Astrocyte (in vitro differentiated cells and primary cell): ENCODE results near the gene CREG2. TPM values are rescaled to one million over a fixed set of nuclear protein-coding genes. Genes with fewer than 3 reads are reported as not detected.

Experiments used
- DNase-seq: peaks from one replicate; pipeline ENCODE4 v3.0.0-alpha.2; 2010; ENCODE audit warnings: low read depth
- FAIRE-seq: peaks from 2 replicates; lab custom pipeline; 2011; peaks lifted over from hg19 to GRCh38; lab: Jason Lieb, UNC
- H2AFZ ChIP-seq: 2 replicates; pipeline ENCODE4 v1.6.0; 2012; ENCODE audit warnings: low read depth, low read length, inconsistent platforms
- H3K27ac ChIP-seq: 2 replicates; pipeline ENCODE4 v1.5.1; 2011; ENCODE audit warnings: low read depth, low read length, inconsistent platforms
- H3K27me3 ChIP-seq: 2 replicates; pipeline ENCODE4 v1.6.0; 2011; ENCODE audit warnings: low read length, inconsistent platforms; ENCODE audit not compliant: insufficient read depth
- H3K36me3 ChIP-seq: 2 replicates; pipeline ENCODE4 v1.5.1; 2011; ENCODE audit warnings: low read length, inconsistent platforms; ENCODE audit not compliant: insufficient read depth
- H3K4me1 ChIP-seq: 2 replicates; pipeline ENCODE4 v1.5.1; 2011; ENCODE audit warnings: low read length, inconsistent platforms; ENCODE audit not compliant: insufficient read depth
- H3K4me2 ChIP-seq: 2 replicates; pipeline ENCODE4 v1.6.0; 2012; ENCODE audit warnings: low read length, inconsistent platforms
- H3K4me3 ChIP-seq: 2 replicates; pipeline ENCODE4 v1.5.1; 2011; ENCODE audit warnings: low read depth, mild to moderate bottlenecking, low read length, inconsistent platforms; ENCODE audit not compliant: insufficient read depth
- H3K79me2 ChIP-seq: 2 replicates; pipeline ENCODE4 v1.6.0; 2012; ENCODE audit warnings: mild to moderate bottlenecking, low read length, inconsistent platforms; ENCODE audit not compliant: insufficient read depth
- H3K9ac ChIP-seq: 2 replicates; pipeline ENCODE4 v1.6.0; 2012; ENCODE audit warnings: mild to moderate bottlenecking, low read length, inconsistent platforms
- H3K9me3 ChIP-seq: 2 replicates; pipeline ENCODE4 v1.5.1; 2012; ENCODE audit warnings: low read depth, mild to moderate bottlenecking, low read length, inconsistent platforms; ENCODE audit not compliant: insufficient read depth
- H4K20me1 ChIP-seq: 2 replicates; pipeline ENCODE4 v1.6.0; 2012; ENCODE audit warnings: low read length, inconsistent platforms; ENCODE audit not compliant: insufficient read depth
- H3K27ac Mint-ChIP-seq: one replicate; pipeline ENCODE4 v1.8.0; 2021; ENCODE audit warnings: mild to moderate bottlenecking, mixed read lengths; ENCODE audit not compliant: unreplicated experiment
- H3K27me3 Mint-ChIP-seq: one replicate; pipeline ENCODE4 v1.8.0; 2021; ENCODE audit warnings: low read depth, mixed read lengths; ENCODE audit not compliant: unreplicated experiment
- H3K36me3 Mint-ChIP-seq: one replicate; pipeline ENCODE4 v1.8.0; 2021; ENCODE audit warnings: low read depth, mixed read lengths; ENCODE audit not compliant: unreplicated experiment
- H3K4me1 Mint-ChIP-seq: one replicate; pipeline ENCODE4 v1.8.0; 2021; ENCODE audit warnings: low read depth, mixed read lengths; ENCODE audit not compliant: unreplicated experiment
- H3K4me3 Mint-ChIP-seq: one replicate; pipeline ENCODE4 v1.8.0; 2021; ENCODE audit warnings: mild to moderate bottlenecking, moderate library complexity, mixed read lengths; ENCODE audit not compliant: unreplicated experiment
- H3K9me3 Mint-ChIP-seq: one replicate; pipeline ENCODE4 v1.8.0; 2021; ENCODE audit warnings: mild to moderate bottlenecking, mixed read lengths; ENCODE audit not compliant: unreplicated experiment
- CTCF ChIP-seq: IDR thresholded peaks from 2 replicates; pipeline ENCODE4 v1.5.1; 2011; ENCODE audit warnings: low read depth, mild to moderate bottlenecking, inconsistent platforms, low read length, moderate library complexity; ENCODE audit not compliant: insufficient read depth
- EZH2 ChIP-seq: IDR thresholded peaks from 2 replicates; pipeline ENCODE4 v1.6.1; 2012; ENCODE audit warnings: mild to moderate bottlenecking, low read length, inconsistent platforms; ENCODE audit not compliant: insufficient read depth
- total RNA-seq: library from RNA; stranded (reverse); gene quantifications from 2 replicates; pipeline ENCODE4 v1.2.1, GENCODE V29; 2021

Gene CREG2
- total RNA-seq, 1 donor from 2014 or later: 0.11 TPM

- Mint-ChIP-seq H3K4me3 (no peak overlapping the region), H3K27me3 (no peaks in the 10 kb centered on the region), H3K27ac (no peak overlapping the region), H3K9me3 (peaks cover 2% of the 10 kb centered on the region), H3K36me3 (no peaks in the 10 kb centered on the region), H3K4me1 (peaks cover 21% of the 10 kb centered on the region)
- no peak overlapping the region for H3K4me2 ChIP-seq
- no peaks in the 10 kb centered on the region for H3K36me3 ChIP-seq
- no peaks in the 10 kb centered on the region for H3K27me3 ChIP-seq
- no peak overlapping the region for H2AFZ ChIP-seq
- H3K4me3 ChIP-seq: no peak overlapping the region
- FAIRE-seq (no peak), DNase-seq (no peak)
- H3K27ac ChIP-seq: no peak overlapping the region
- H4K20me1 ChIP-seq: peaks cover 26% of the 10 kb centered on the region
- TF ChIP-seq CTCF: no peak
- TF ChIP-seq EZH2: no peak
- no peaks in the 10 kb centered on the region for H3K9me3 ChIP-seq
- peaks cover 19% of the 10 kb centered on the region for H3K4me1 ChIP-seq
- no peak overlapping the region for H3K9ac ChIP-seq
- peaks cover 33% of the 10 kb centered on the region for H3K79me2 ChIP-seq
Observed at GRCh38 chr2:101310090-101310833, 77.0 kb downstream of the CREG2 start.

DNA sequence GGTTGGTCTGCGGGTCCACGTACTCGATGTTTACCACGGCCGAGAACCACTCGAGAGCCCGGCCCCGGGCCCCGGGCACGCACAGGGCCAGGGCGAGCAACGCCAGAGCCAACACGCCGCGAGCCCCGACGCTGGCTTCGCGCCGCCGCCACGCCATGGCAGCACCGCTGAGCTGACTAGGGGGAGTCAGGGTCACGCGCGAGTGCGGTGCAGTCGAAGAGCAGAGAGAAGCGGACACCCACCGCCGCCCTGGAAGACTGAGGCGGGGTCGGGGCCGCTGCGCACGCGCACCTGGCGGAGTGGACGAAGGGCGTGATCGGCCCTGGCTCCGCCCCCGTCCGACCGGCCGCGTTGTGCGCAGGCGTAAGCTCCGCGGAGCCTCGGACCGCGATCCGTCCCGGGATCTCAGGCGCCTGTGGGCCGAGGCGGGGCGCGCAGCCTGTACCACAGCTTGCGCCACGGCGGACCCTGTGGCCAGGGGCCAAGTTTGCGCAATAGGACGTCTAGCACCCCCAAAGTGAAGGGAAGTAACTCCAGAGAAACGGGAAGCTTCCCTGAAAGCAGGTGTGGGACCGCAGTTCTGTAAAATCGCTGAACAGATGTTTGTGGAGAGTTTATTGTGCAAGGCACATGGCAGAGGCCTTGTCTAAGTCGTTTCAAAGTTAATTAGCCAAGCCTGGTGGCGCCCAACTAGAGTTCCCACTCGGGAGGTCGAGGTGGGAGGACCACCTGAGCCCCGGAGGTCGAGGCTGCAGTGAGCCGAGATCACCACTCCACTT, 78.7 kb downstream of the CREG2 start, which contains the start of gene RNF149:
Gene RNF149, minus strand, starts transcription at position 270 of the 779 bp plus-strand sequence. Its CDS starts 113 bp downstream, at position 157.
- FAIRE-seq (no peak), DNase-seq (peak; percentile 71)
- peak within 1 kb of the TSS; percentile 88 for H3K9ac ChIP-seq
- no peaks in the 10 kb centered on the region for H3K9me3 ChIP-seq
- no peaks in the 10 kb centered on the region for H3K27me3 ChIP-seq
- peaks cover 41% of the 10 kb centered on the region for H4K20me1 ChIP-seq
- Mint-ChIP-seq H3K27me3 (no peaks in the 10 kb centered on the region), H3K4me3 (peak within 1 kb of the TSS; percentile 96), H3K36me3 (no peaks in the 10 kb centered on the region), H3K9me3 (peaks cover 2% of the 10 kb centered on the region), H3K4me1 (peaks cover 32% of the 10 kb centered on the region), H3K27ac (peak within 1 kb of the TSS; percentile 90)
- TF ChIP-seq EZH2 (no peak), CTCF (no peak)
- H3K36me3 ChIP-seq: no peaks in the 10 kb centered on the region
- H3K4me1 ChIP-seq: peaks cover 22% of the 10 kb centered on the region
- H3K4me2 ChIP-seq: peak within 1 kb of the TSS; percentile 85
- peak within 1 kb of the TSS; percentile 98 for H2AFZ ChIP-seq
- H3K79me2 ChIP-seq: peaks cover 49% of the 10 kb centered on the region
- peak within 1 kb of the TSS; percentile 75 for H3K4me3 ChIP-seq
- peak within 1 kb of the TSS; percentile 68 for H3K27ac ChIP-seq
